Fibroblast of mammary gland (primary cell): Measurements from ENCODE around the gene GAS7.
A peak's percentile ranks its signal among the peaks of the same experiment; 100 is the strongest.

ENCODE experiments used
- DNase-seq: peaks from one replicate; pipeline ENCODE4 v3.0.0-alpha.2; 2010; ENCODE audit warnings: low read depth
- H3K4me3 ChIP-seq: 2 replicates; pipeline ENCODE4 v1.5.1; 2011; ENCODE audit warnings: low read depth, mild to moderate bottlenecking, low read length, moderate library complexity; ENCODE audit not compliant: control insufficient read depth
- CTCF ChIP-seq: conservative IDR thresholded peaks from 2 replicates; pipeline ENCODE4 v1.5.1; 2011; ENCODE audit warnings: low read depth, low read length, inconsistent platforms; ENCODE audit not compliant: control insufficient read depth, insufficient read depth

The GAS7 gene

GRCh38 chr17:10121971-10122707 is 76.3 kb downstream of the GAS7 start:
- no peak for TF ChIP-seq CTCF
- H3K4me3 ChIP-seq: no peak overlapping the region
- peak; percentile 34 for DNase-seq

- H3K4me3 ChIP-seq: no peak overlapping the region
- DNase-seq: no peak
- no peak for TF ChIP-seq CTCF
These were observed 77.7 kb downstream of the GAS7 start for GRCh38 chr17:10120749-10121148.

GRCh38 chr17:10120109-10120485 is 78.3 kb downstream of the GAS7 start:
- no peak for DNase-seq
- no peak for TF ChIP-seq CTCF
- no peak overlapping the region for H3K4me3 ChIP-seq

- peak; percentile 18 for DNase-seq
- no peak for TF ChIP-seq CTCF
- H3K4me3 ChIP-seq: no peak overlapping the region
These were observed 79.0 kb downstream of the GAS7 start for GRCh38 chr17:10119203-10120108.

- no peak overlapping the region for H3K4me3 ChIP-seq
- TF ChIP-seq CTCF: no peak
- no peak for DNase-seq
These were observed 79.6 kb downstream of the GAS7 start for GRCh38 chr17:10118788-10119130.

- no peak for TF ChIP-seq CTCF
- no peak for DNase-seq
- no peak overlapping the region for H3K4me3 ChIP-seq
These were observed 80.8 kb downstream of the GAS7 start for GRCh38 chr17:10117581-10118001.
